ENCODE results near the gene STK36.

Gene STK36

GRCh38 chr2:218662377-218662776, 9.5 kb upstream of the STK36 start:
- DNase-seq, result no peak

- no peak for DNase-seq
Measured at GRCh38 chr2:218662827-218663226, 9.1 kb upstream of the STK36 start.

- DNase-seq, result no peak
Measured at GRCh38 chr2:218663901-218664300, 8.0 kb upstream of the STK36 start.

GRCh38 chr2:218664653-218665052, 7.2 kb upstream of the STK36 start:
- no peak for DNase-seq

GRCh38 chr2:218671097-218671653, 711 bp upstream of the STK36 start:
- no peak for DNase-seq

GRCh38 chr2:218679119-218679518, 7.2 kb downstream of the STK36 start:
- no peak for DNase-seq

GRCh38 chr2:218680061-218680460, 8.2 kb downstream of the STK36 start:
- no peak for DNase-seq

GRCh38 chr2:218687400-218688060, 15.6 kb downstream of the STK36 start:
- peak; percentile 80 for DNase-seq

- DNase-seq, result no peak
Measured at GRCh38 chr2:218691234-218691633, 19.3 kb downstream of the STK36 start.

GRCh38 chr2:218694405-218695145, 22.7 kb downstream of the STK36 start:
- no peak for DNase-seq

GRCh38 chr2:218698885-218699284, 27.0 kb downstream of the STK36 start:
- no peak for DNase-seq

- DNase-seq, result no peak
Measured at GRCh38 chr2:218701806-218702205, 29.9 kb downstream of the STK36 start.

- no peak for DNase-seq
Measured at GRCh38 chr2:218703341-218703740, 31.5 kb downstream of the STK36 start.

GRCh38 chr2:218708086-218708485, 36.2 kb downstream of the STK36 start:
- DNase-seq, result no peak

GRCh38 chr2:218709908-218710307, 38.0 kb downstream of the STK36 start:
- DNase-seq, result no peak

GRCh38 chr2:218710334-218710686, 38.4 kb downstream of the STK36 start:
- DNase-seq, result no peak

- DNase-seq, result peak; percentile 99
Measured at GRCh38 chr2:218710687-218711549, 39.0 kb downstream of the STK36 start, which contains the start of gene TTLL4. Gene TTLL4, plus strand, starts transcription at chr2:218710835. Its CDS starts 26,842 bp downstream, at chr2:218737677.

- no peak for DNase-seq
Measured at GRCh38 chr2:218711550-218711929, 39.7 kb downstream of the STK36 start.

- DNase-seq, result no peak
Measured at GRCh38 chr2:218713922-218714321, 42.0 kb downstream of the STK36 start.

- no peak for DNase-seq
Measured at GRCh38 chr2:218716070-218716469, 44.2 kb downstream of the STK36 start.

GRCh38 chr2:218717262-218717661, 45.4 kb downstream of the STK36 start:
- DNase-seq, result no peak

- no peak for DNase-seq
Measured at GRCh38 chr2:218718058-218718457, 46.2 kb downstream of the STK36 start.

GRCh38 chr2:218719457-218719856, 47.6 kb downstream of the STK36 start:
- DNase-seq, result no peak

All from femur (tissue), 1 donor.